Cardiac fibroblast (primary cell): ENCODE data around the gene GRM2.

Experiments used
- DNase-seq, 2 donors: peaks; one replicate each; pipeline versions ENCODE4 v3.0.0 to v3.0.0-alpha.2; 2010; ENCODE audit warnings: low read depth in 2 of 2
- H3K4me3 ChIP-seq, 2 donors: replicated peaks in 1 of 2; 1 replicate in 1 of 2; 2 replicates in 1 of 2; pipeline ENCODE4 v1.5.1; 2011; ENCODE audit warnings: low read depth in 2 of 2, low read length in 2 of 2, mild to moderate bottlenecking in 2 of 2, moderate library complexity in 1 of 2
- CTCF ChIP-seq: IDR thresholded peaks from one replicate; pipeline ENCODE4 v1.5.1; 2011; ENCODE audit warnings: low read depth, mild to moderate bottlenecking, low read length, inconsistent platforms

Gene GRM2

GRCh38 chr3:51709675-51710074 lies 2.8 kb downstream of the GRM2 start:
- TF ChIP-seq CTCF = no peak
- H3K4me3 ChIP-seq = no peak overlapping the region
- DNase-seq = no peak

- DNase-seq = no peak
- peak; percentile 3 for TF ChIP-seq CTCF
- H3K4me3 ChIP-seq = no peak overlapping the region
Observed at GRCh38 chr3:51710631-51711351, 3.9 kb downstream of the GRM2 start.

GRCh38 chr3:51711352-51712037 lies 4.6 kb downstream of the GRM2 start:
- H3K4me3 ChIP-seq = no peak overlapping the region
- no peak for TF ChIP-seq CTCF
- DNase-seq = no peak

GRCh38 chr3:51712038-51712420 lies 5.2 kb downstream of the GRM2 start:
- no peak for TF ChIP-seq CTCF
- no peak for DNase-seq
- H3K4me3 ChIP-seq = no peak overlapping the region

- no peak for TF ChIP-seq CTCF
- DNase-seq = no peak
- no peak overlapping the region for H3K4me3 ChIP-seq
Observed at GRCh38 chr3:51712511-51712931, 5.7 kb downstream of the GRM2 start.

GRCh38 chr3:51712963-51713362 lies 6.1 kb downstream of the GRM2 start:
- H3K4me3 ChIP-seq = no peak overlapping the region
- no peak for DNase-seq
- no peak for TF ChIP-seq CTCF
